ENCODE measurements around the gene HLA-DOB.

- TF ChIP-seq CTCF (IDR thresholded peaks at IDR 0.05; ENCODE audit: insufficient read depth, low read depth, low read length), result no peak
- TF ChIP-seq EZH2 (IDR thresholded peaks at IDR 0.05; ENCODE audit: insufficient read depth, low read length), result no peak
Observed at GRCh38 chr6:32827025-32827424, 10.2 kb upstream of the HLA-DOB start.

Data from astrocyte (in vitro differentiated cells and primary cell).